ENCODE data around the gene ADAMTS12. TPM values are rescaled to one million over a fixed set of nuclear protein-coding genes. Genes with fewer than 3 reads are reported as not detected.

Gene ADAMTS12
- polyA plus RNA-seq, 4 donors, result 14.6 to 17.2 (median 16.6) TPM

DNA sequence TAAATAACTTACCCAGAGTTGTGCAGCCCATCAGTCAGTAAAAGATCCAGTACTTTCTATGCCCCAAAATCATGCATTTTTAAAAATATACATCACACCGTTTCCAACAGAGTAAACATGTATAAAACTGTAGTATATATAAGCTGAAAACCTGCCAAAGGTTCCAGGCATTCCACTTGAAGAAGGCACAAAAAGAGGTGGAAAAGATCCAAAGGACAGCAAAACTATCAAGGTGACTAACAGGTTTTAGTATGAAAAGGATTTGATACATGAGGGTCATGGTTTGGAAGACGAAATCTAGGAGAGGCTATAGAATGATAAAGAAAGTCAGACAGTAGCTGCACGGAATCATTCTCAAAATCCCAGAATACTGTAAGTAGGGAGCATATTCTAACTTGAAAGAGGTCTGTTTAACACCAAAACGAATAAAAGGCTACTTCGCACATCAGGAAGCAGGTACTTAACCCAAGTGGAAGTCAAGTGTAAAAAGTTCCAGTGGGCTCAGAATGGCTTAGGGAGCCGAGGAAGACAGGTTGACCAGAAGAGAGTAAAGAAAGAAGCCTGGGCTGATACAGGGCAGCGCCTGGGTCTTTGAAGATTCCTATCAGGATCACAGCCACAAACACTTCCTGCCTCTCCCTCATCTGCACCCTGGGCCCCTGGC, 207.2 kb downstream of the ADAMTS12 start:
- no peak for DNase-seq (ENCODE audit: low read depth in 4 of 4, low spot score in 2 of 4)

- no peak for DNase-seq (ENCODE audit: low read depth in 4 of 4, low spot score in 2 of 4)
Measured at GRCh38 chr5:33679791-33680190, 212.0 kb downstream of the ADAMTS12 start.

- no peak for DNase-seq (ENCODE audit: low read depth in 4 of 4, low spot score in 2 of 4)
Measured at GRCh38 chr5:33675958-33676464, 215.8 kb downstream of the ADAMTS12 start.

DNA sequence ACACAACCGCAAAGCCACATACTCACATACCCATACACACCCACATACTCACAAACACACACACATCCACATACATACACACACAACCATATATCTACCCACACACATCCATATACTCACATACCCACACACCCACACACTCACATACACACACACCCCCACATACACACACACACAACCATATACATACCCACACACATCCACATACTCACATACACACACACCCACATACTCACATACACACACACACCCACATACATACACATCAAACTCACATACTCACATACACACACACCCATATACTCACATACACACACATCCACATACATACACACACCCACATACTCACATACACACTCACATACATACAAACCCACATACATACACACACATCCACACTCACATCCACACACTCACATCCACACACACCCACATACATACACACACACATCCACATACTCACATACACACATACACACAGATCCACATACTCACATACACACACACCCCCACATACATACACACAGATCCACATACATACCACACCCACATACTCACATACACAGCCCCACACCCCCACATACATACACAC, 220.0 kb downstream of the ADAMTS12 start:
- no peak for DNase-seq (ENCODE audit: low read depth in 4 of 4, low spot score in 2 of 4)

DNA sequence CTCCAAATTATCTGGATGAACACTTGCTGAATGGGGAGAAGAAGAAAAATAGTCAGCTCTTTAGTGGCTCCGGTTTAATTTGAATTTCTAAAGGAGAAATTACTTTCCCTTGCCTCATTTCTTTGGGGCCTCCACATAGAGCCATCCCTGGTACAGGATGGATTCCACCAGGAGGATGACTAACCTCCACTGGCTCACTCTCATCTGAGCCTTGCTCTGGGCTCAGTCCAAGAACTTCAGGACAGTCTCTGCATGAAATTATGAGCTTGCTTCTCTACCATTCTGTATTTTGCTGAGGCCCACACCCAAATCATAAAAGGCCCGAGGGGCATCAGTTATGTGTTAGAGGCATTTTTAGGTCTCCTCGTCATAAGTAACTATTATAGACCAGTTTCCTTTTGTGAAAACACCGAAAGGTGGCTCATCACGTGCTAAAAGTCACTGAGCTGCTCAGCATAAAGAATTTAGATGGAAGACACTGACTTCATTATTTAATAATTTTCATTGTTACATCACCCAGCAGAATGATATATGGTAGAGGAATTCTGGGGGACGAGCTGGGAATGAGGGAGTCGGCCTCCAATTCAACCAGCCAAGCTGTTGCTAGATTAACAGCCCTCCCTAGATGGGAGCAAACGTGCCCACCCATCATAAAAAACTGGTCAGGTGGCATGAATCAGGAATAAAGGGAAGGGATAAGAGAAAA, 228.9 kb downstream of the ADAMTS12 start:
- DNase-seq (ENCODE audit: low read depth in 4 of 4, low spot score in 2 of 4), result no peak

DNA sequence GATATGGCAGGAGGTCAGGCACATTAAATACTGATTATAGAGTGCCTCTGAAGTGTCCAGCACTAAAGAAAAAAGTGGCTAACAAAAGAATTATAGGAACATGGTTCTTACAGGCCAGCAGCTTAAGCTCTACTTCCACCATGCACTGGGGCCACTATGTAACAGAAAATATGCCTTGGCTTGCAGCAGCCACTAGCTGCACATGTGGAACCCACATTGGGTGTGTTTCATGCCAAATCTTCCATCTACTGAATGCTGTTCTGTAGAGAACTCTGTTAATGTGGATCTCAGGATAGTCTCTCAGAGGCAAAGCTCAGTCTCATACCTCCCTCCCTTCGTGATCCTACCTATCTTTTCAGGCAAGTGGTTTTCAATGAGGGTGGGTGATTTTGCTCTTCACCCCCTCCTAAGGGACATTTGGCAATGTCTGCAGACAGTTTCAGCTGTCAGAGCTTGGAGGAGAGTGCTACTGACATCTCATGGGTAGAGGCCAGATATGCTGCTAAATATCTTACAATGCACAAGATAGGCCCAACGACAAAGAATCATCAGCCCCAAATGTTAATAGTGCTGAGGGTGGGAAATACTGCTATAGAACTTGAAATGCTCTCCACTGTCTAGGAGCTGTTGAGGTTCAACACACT, 232.1 kb downstream of the ADAMTS12 start:
- DNase-seq (ENCODE audit: low read depth in 4 of 4, low spot score in 2 of 4), result no peak

DNA sequence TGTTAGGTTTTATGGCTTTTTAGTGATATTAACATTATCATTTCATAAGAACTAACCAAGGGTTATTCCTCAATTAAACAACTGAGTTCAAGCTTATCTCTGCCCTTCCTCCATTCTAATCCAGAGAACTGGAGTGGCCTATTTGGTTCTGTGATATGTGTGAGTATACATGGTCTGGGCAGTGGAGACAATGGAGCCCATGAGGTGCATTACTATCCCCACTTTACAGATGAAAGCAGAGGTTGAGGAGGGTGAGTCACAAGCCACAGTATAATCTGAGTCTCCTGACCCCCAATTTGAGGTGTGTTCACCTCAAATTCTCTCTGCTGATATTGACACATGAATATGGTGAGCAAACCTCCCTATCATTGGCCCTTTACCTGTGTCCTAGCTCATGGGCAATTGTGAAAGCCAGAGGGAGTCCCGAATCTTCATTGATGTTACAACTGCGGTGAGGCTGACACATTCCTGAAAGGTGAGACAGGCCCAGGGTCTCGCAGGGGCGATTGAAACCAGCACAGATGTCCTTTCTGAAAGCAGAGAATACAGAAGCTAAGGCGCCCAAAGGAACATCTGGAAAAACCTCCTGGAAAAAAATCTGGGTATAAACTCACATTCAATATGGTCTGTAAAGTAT, 233.9 kb downstream of the ADAMTS12 start:
- DNase-seq (ENCODE audit: low read depth in 4 of 4, low spot score in 2 of 4), result no peak

- DNase-seq (ENCODE audit: low read depth in 4 of 4, low spot score in 2 of 4), result no peak
Measured at GRCh38 chr5:33657176-33657575, 234.6 kb downstream of the ADAMTS12 start.

DNA sequence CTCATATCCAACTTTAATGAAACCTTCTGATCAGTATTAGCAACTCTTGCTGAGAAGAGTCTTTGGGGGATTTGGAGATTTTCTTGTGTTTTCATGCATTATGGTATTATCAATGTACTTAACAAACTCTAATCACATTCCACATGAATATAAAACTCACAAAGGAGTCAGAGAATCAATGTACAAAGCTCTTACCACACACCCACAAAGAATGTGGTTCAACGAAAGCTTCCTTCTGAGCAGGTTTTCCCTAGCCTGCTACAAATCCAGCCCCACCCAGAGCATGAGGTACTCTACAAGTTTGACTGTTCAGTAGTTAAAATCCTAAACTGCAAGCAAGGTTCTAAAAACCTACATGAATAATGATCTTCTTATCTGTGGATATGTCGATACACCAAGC, 240.9 kb downstream of the ADAMTS12 start:
- DNase-seq (ENCODE audit: low read depth in 4 of 4, low spot score in 2 of 4), result no peak

- DNase-seq (ENCODE audit: low read depth in 4 of 4, low spot score in 2 of 4), result no peak
Measured at GRCh38 chr5:33649549-33650482, 242.0 kb downstream of the ADAMTS12 start.

GRCh38 chr5:33641744-33642505, 249.9 kb downstream of the ADAMTS12 start:
- no peak for DNase-seq (ENCODE audit: low read depth in 4 of 4, low spot score in 2 of 4)

DNA sequence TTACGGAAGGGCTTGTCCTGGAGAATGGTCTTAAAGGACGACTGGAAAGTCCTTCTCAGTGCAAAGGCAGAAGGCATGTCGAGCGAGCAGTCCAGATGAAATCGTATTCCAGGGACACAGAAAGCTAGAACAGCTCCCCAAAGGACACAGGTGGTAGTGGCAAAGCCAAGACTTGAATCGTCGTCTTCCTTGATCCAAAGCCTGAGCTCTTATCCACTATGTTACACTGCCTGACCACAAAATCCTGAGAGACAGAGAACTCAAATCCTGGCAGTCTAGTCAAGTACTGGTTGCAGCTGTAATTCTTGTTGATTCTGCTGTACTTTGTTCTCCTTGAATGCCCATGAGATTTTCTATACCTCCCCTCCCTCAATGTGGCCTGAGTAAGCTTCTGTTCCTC, 252.3 kb downstream of the ADAMTS12 start:
- no peak for DNase-seq (ENCODE audit: low read depth in 4 of 4, low spot score in 2 of 4)

- no peak for DNase-seq (ENCODE audit: low read depth in 4 of 4, low spot score in 2 of 4)
Measured at GRCh38 chr5:33637011-33637410, 254.8 kb downstream of the ADAMTS12 start.

- DNase-seq (ENCODE audit: low read depth in 4 of 4, low spot score in 2 of 4), result no peak
Measured at GRCh38 chr5:33635582-33635981, 256.2 kb downstream of the ADAMTS12 start.

GRCh38 chr5:33633699-33634098, 258.1 kb downstream of the ADAMTS12 start:
- DNase-seq (ENCODE audit: low read depth in 4 of 4, low spot score in 2 of 4), result no peak

DNA sequence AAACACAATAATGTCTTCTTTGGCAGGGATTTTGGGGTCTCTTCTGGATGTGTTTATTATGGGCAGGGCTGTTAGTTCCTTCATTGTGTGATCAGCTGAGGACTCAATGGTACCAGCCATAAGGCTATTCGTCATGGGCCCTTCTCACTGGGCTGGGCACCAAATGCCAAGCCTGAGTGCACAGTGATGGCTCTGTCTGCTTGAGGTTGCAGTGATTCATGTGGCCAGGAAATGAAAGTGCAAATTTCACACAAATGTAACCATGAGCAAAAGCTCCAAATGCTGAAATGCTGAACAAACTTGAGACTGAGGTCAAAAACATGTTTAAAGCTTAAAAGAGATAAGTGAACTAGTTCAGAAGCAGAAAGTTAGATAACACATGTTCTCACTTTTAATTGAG, 260.0 kb downstream of the ADAMTS12 start:
- DNase-seq (ENCODE audit: low read depth in 4 of 4, low spot score in 2 of 4), result no peak

GRCh38 chr5:33631139-33631538, 260.7 kb downstream of the ADAMTS12 start:
- no peak for DNase-seq (ENCODE audit: low read depth in 4 of 4, low spot score in 2 of 4)

GRCh38 chr5:33629999-33630398, 261.8 kb downstream of the ADAMTS12 start:
- DNase-seq (ENCODE audit: low read depth in 4 of 4, low spot score in 2 of 4), result no peak

DNA sequence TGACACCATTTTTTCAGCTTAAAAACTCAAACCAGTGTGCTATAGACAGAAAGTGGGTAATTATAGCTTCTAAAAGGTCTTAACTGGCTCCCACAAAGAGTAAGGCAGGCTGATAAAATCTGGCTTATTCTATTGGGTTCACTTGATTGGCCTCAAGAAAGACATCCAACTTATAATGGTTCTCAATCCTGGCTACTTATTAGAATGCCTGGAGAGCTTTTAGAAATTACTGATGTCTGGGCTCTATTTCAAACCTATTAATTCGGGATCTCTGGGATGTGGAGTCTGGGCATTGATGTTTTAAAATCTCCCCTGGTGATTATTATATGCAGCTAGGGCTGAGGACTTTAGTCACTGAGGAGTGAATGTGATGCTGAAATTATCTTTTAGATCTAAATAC, 263.0 kb downstream of the ADAMTS12 start:
- no peak for DNase-seq (ENCODE audit: low read depth in 4 of 4, low spot score in 2 of 4)

All from left renal cortex interstitium (tissue), 4 donors.